Ectodermal cell (in vitro differentiated cells): Measurements from ENCODE around the gene FMNL3.

Experiments
- H3K27ac ChIP-seq: 2 replicates; pipeline ENCODE4 v1.7.0; 2013; ENCODE audit warnings: mild to moderate bottlenecking, low read depth, low read length; ENCODE audit not compliant: insufficient read depth, poor library complexity, severe bottlenecking
- H3K27me3 ChIP-seq: 2 replicates; pipeline ENCODE4 v1.7.0; 2013; ENCODE audit warnings: mild to moderate bottlenecking, low read length; ENCODE audit not compliant: insufficient read depth, control insufficient read depth, poor library complexity, severe bottlenecking
- H3K36me3 ChIP-seq: one replicate; pipeline ENCODE4 v1.7.0; 2013; ENCODE audit warnings: low read length; ENCODE audit not compliant: control insufficient read depth, insufficient read depth
- H3K4me1 ChIP-seq: one replicate; pipeline ENCODE4 v1.7.0; 2013; ENCODE audit warnings: low read length; ENCODE audit not compliant: control insufficient read depth, insufficient read depth
- H3K4me3 ChIP-seq: 2 replicates; pipeline ENCODE4 v1.7.0; 2013; ENCODE audit warnings: low read depth, low read length, control low read depth; ENCODE audit not compliant: insufficient read depth
- H3K9me3 ChIP-seq: 2 replicates; pipeline ENCODE4 v1.7.0; 2013; ENCODE audit warnings: mild to moderate bottlenecking, low read length, moderate library complexity; ENCODE audit not compliant: control insufficient read depth
- WGBS, 2 experiments: methylation state at CpG; one replicate each; pipeline ENCODE4 v1.1.7; 2013; ENCODE audit warnings: missing lambda C conversion rate in 2 of 2; 5-methylcytosine and 5-hydroxymethylcytosine counted together

Gene FMNL3

GRCh38 chr12:49604856-49605255 lies 102.3 kb downstream of the FMNL3 start:
- Histone ChIP-seq H3K4me3 (no peak overlapping the region), H3K36me3 (no peaks in the 10 kb centered on the region), H3K9me3 (no peaks in the 10 kb centered on the region), H3K4me1 (no peaks in the 10 kb centered on the region), H3K27ac (no peak overlapping the region), H3K27me3 (no peaks in the 10 kb centered on the region)
- WGBS, 2 experiments = 75 to 80% methylated on average over 5 of the region's 5 CpGs

GRCh38 chr12:49603721-49604120 lies 103.5 kb downstream of the FMNL3 start:
- Histone ChIP-seq H3K36me3 (no peaks in the 10 kb centered on the region), H3K27me3 (no peaks in the 10 kb centered on the region), H3K27ac (no peak overlapping the region), H3K9me3 (no peaks in the 10 kb centered on the region), H3K4me1 (no peaks in the 10 kb centered on the region), H3K4me3 (no peak overlapping the region)
- WGBS, 2 experiments = 90 to 94% methylated on average over 1 of the region's 1 CpG

GRCh38 chr12:49599961-49600360 lies 107.2 kb downstream of the FMNL3 start:
- Histone ChIP-seq H3K9me3 (no peaks in the 10 kb centered on the region), H3K27me3 (no peaks in the 10 kb centered on the region), H3K4me3 (no peak overlapping the region), H3K4me1 (peaks cover 6% of the 10 kb centered on the region), H3K36me3 (no peaks in the 10 kb centered on the region), H3K27ac (no peak overlapping the region)
- 92 to 95% methylated on average over 8 of the region's 8 CpGs for WGBS, 2 experiments

GRCh38 chr12:49598527-49598926 lies 108.7 kb downstream of the FMNL3 start:
- peaks cover 6% of the 10 kb centered on the region for H3K4me1 ChIP-seq
- H3K27ac ChIP-seq = no peak overlapping the region
- H3K9me3 ChIP-seq = no peaks in the 10 kb centered on the region
- no peak overlapping the region for H3K4me3 ChIP-seq
- H3K36me3 ChIP-seq = no peaks in the 10 kb centered on the region
- H3K27me3 ChIP-seq = no peaks in the 10 kb centered on the region
- WGBS, 2 experiments = 92 to 93% methylated on average over 10 of the region's 10 CpGs

GRCh38 chr12:49588721-49589516 lies 118.3 kb downstream of the FMNL3 start:
- Histone ChIP-seq H3K27me3 (no peaks in the 10 kb centered on the region), H3K4me3 (no peak overlapping the region), H3K36me3 (no peaks in the 10 kb centered on the region), H3K4me1 (no peaks in the 10 kb centered on the region), H3K9me3 (no peaks in the 10 kb centered on the region), H3K27ac (no peak overlapping the region)
- 87 to 94% methylated on average over 4 of the region's 4 CpGs for WGBS, 2 experiments

GRCh38 chr12:49588281-49588680 lies 118.9 kb downstream of the FMNL3 start:
- H3K36me3 ChIP-seq = no peaks in the 10 kb centered on the region
- H3K9me3 ChIP-seq = no peaks in the 10 kb centered on the region
- H3K27me3 ChIP-seq = no peaks in the 10 kb centered on the region
- no peak overlapping the region for H3K27ac ChIP-seq
- WGBS, 2 experiments = 94% methylated on average over 7 of the region's 7 CpGs
- H3K4me3 ChIP-seq = no peak overlapping the region
- no peaks in the 10 kb centered on the region for H3K4me1 ChIP-seq

GRCh38 chr12:49587174-49587908 lies 119.9 kb downstream of the FMNL3 start:
- Histone ChIP-seq H3K9me3 (no peaks in the 10 kb centered on the region), H3K27ac (no peak overlapping the region), H3K36me3 (no peaks in the 10 kb centered on the region), H3K27me3 (no peaks in the 10 kb centered on the region), H3K4me1 (no peaks in the 10 kb centered on the region), H3K4me3 (no peak overlapping the region)
- 95% methylated on average over 11 of the region's 11 CpGs for WGBS, 2 experiments
